Stimulated activated CD8-positive, alpha-beta memory T cell treated with anti-CD3 and anti-CD28 coated beads, Interleukin-4, amount 100 ng/mL, for 48 hours (primary cell): ENCODE measurements around the gene BMPR1A.

Experiments used
- DNase-seq: peaks from one replicate; pipeline ENCODE4 v3.0.0-alpha.2; 2020

BMPR1A gene

DNA sequence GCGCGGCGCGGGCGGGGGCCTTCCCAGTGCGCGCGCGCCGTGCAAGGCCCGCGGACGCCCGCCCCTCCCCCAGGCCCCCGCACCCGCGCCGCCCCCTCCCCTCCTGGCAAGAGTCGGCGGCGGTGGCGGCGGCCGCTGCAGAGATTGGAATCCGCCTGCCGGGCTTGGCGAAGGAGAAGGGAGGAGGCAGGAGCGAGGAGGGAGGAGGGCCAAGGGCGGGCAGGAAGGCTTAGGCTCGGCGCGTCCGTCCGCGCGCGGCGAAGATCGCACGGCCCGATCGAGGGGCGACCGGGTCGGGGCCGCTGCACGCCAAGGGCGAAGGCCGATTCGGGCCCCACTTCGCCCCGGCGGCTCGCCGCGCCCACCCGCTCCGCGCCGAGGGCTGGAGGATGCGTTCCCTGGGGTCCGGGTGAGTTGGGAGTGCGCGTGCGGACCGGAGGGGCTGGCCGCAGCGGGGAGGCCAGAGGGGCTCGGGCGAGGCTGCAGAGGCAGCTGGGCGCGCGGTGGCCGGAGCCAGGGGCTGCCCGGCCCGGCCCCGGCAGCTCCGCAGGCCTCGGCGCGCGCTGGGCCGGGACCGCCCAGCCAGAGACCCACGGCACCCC, at the start of gene BMPR1A:
Gene BMPR1A, plus strand, starts transcription at position 109 of the 602 bp plus-strand sequence. CDS start 119,400 bp downstream, outside the sequence.
- DNase-seq, result no peak

DNA sequence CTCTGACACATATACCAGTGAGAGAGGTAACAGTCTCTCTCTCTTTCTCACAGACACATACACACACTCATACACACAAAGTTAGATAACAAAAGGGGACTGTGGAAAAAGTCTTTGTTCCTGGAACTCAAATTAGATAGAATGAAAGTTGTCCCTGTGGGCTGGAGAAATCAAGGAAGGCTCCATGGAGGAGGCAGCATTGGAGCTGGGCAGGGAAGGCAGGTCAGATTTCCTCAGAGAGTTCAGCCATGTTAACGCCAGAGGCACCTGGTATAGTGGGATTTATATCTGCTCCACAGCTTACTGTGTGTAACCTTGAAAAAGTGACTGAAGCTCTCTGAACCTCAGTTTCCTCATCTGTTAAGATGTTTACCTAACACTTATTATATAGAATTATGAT, 49.4 kb upstream of the BMPR1A start:
- DNase-seq, result no peak

DNA sequence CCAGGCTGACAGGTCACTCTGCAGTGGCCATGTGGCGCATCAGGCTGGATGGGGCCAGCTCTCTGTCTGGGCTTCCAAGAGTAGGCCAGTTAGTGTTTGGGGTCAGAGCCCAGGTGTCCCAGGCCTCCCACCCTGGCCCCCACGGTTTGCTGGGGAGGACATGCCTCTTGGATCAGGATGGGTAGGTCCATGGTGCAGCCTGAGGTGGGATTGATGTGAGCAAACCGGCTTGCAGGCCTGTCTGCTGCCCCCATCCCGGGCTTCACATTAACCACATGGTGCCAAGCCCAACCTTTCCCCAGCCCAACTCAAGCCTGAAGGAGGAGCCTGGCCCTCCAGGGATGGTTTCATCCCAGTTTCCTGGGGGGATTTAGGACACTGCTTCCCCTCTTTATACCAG, 48.9 kb upstream of the BMPR1A start:
- no peak for DNase-seq

DNA sequence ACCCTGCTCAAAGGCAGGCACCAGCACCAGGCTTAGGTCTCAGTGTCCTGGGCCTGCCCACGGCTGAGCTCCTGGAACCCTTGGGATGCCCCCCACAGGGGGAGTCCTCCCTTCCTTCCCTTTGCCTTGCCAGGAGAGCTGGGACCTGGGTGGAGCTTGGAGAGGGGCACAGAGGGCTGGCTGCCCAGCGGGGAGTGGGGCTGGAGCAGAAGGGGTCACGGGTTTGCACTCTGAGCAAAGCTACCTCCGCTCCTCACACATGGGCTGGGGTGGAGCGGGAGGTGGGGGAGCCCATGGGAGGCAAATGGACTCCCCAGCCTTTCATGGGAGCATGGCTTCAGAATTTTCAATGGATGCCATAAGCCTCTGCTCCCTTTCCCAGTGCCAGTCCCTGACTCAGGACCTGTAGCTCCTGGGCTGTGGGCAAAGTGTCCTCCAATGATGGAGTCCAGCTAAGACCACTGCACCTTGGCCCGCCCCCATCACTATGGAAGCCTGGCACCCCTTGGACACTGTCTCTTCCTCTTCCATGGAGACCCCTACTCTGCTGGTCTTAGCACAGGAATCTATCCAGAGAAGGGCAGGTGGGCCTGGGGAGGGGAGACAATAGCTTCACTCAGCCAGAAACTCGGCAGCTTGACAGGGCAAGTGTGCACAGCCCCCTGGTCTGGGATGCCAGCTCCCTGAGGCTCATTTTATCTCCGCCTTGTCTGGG, 48.2 kb upstream of the BMPR1A start:
- no peak for DNase-seq

DNA sequence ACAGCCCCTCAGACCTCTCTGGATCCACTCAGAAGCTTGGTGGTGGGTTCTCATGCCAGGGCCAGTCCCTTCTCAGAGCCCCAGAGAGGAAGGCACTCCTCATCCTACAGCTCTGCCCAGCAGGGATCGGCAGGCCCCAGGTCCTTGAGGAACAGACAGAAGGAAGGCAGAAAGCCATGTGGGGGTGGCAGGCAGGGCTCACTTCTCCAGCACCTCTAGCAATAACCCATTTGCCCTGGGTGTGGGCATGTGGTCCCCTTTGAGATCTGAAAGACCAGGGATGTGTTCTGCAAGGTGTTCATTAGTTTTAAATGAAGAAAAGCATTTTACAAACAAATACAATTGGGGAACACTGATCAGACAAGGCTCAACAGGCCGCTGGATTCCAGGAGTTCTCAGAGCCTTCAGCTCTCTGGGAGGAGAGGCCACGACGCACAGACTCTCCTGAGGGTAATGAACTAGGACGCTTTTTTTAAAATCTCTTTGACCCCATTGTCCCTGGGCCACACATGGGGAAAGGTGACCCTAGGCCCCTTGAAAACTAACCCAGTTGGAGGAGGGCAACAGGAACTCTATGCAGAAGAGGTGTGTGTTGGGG, 47.5 kb upstream of the BMPR1A start:
- DNase-seq, result no peak

DNA sequence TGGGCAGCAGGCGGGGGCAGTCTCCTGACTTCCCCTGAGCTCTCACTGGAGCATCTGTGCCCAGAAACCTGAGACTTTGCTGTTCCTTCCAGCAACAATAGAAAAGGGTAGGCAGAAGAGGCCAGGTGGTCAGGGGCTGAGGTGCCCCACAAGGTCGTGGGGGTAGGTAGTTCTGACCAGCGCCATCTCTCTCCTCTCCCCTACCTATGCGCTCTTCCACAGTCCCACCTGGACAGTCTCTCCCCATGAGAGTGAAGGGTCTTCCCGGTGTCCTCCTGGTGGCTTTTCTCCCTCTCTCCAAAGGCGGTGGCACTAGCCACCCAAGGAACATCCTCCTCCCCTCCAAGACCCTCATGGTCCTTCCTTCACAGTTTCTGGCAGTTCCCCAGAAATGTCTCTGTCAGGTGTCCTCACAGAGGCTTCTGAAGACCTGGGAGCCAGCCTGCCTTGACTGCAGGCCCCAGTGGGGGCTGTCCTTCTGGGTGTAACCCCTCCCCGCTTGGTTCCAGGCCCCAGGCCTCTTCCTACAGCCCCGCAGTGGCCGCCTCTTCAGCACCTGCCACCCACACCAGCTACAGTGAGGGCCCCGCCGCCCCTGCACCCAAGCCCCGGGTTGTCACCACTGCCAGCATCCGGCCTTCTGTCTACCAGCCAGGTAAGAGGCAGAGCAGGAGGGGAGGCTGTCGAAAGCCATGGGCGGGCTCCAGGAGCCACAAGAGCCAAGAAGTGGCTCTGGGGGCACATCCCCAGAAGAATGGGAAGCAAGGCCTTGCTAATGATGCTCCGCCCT, 46.8 kb upstream of the BMPR1A start:
- DNase-seq, result no peak

DNA sequence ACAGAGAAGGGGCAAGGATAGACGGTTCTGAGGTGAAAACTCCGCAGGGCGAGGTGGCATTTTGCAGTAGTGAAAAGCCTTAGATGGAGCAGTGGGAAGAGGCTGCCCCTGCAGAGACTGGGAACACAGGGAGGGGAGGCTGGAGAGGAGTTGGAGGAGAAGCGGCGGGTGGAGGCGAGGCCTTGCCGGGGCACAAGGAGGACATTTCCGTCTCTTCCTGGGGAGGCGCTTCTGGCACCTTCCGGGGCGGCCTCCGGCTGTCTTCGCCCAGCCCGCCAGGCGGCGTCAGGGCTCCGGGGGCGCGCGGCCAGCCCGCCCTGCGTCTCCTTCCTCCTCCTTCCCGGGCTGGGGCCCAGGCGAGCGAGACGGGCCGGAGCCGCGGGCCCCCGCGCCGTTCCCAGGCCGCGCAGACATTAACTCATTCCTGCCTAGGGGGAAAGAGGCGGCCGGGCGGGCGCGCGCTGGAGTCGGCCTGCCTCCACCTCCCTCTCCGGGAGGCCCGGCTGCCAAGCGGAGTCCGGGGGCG, 45.4 kb upstream of the BMPR1A start:
- DNase-seq, result peak; percentile 86

DNA sequence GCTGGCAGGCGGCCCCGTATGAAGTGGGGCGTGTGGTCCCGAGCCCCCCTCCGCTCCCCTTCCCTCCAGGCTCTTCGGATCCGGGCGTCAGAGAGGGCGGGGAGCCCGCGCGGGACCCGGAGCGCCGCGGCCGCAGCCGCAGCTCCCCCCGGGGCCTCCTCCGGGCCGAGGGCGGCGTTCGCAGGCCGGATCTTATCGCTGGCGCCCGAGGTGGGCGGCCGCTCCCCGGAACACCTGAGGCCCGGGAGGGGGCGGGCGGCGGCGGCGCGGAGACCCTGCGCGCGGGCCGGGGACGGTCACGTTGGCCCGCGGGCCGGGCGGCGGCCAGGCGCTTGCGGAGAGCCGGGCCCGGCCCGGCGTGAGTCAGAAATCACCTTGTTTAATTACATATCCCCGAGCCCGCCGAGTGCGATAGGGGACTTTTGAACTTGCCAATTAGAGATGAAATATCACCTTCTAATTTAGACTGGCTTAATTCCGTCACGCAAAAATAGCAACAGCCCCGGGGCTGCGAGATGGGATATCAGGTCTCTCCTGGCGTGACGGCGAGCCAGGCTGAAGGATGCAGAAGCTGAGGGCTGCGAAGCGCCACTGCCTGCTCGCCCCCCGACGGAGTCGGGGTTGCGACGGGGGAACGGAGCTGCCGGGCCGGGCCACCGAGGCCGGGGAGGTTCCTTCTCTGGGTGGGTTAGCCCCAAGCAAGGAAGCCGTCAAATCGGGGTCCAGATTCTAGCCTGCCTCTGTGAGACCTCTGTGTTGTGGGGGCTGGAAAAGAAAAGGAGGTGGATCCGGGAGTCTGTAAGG, 44.7 kb upstream of the BMPR1A start:
- peak; percentile 62 for DNase-seq

DNA sequence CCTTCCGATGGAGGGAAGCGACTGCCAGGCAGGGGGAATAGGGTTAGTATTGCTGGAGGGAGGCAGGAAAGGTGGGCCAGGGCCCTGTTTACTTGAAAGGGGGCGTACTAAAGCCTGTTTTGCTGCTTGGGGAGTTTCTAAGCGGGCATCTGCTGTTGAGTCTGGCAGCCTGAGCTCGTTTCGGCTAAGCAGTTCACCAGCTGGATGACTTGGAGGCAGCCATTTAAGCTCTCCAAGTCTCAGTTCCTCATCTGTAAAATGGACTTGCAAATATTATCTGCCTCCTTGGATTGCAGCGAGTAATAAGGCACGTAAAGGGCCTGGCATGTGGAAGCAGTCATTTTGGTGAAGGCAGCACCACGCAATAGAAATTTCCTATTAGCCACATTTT, 44.1 kb upstream of the BMPR1A start:
- DNase-seq, result no peak

DNA sequence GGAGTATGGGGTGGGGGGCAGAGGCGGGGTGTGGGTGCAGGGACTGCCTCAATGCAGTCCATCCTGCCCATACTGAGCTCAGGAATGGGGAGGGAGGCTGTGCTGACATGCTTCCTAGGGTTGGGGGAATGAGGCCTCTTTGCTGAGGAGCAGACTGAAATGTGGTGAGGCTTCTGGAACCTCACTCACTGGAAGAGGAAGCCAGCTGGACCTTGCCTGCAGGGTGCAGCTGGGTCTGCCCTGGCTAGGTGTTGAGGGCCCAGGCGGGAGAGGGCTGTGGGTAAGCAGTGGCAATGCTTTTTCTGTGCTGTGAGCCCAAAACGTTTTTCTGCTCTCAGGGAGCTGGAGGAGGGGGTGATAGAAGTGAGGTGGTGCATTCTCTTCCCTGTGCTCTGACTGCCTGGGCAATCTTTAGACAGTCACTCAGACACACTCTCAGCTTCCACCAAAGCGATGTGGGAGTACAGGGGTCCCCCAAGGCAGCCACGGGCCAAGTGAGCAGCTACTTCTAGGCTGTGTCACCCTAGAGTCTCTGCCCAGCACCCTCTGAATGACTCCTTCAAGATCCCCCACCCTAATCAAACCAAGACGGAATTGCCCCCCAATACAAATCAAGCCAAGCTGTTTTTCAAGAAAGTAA, 41.1 kb upstream of the BMPR1A start:
- no peak for DNase-seq

DNA sequence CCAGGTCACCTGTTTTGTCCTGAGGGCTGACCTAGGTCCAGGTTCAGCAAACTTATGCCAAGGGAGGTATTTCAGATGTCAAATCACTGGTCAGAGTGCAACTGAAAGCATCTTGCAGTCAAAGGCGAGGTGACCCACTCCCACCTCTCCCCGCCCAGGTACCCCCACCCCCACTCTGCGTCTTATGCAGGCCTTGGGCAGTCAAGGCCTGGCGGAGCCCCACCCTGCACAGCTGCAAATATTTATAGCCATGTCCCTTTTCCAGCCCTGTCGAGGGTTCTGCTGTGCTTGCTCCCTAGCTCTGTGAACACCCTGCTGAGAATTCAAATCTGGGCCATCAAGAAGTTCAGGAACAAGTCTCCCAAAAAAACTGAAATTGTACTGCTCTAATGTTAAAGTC, 40.6 kb upstream of the BMPR1A start:
- no peak for DNase-seq

DNA sequence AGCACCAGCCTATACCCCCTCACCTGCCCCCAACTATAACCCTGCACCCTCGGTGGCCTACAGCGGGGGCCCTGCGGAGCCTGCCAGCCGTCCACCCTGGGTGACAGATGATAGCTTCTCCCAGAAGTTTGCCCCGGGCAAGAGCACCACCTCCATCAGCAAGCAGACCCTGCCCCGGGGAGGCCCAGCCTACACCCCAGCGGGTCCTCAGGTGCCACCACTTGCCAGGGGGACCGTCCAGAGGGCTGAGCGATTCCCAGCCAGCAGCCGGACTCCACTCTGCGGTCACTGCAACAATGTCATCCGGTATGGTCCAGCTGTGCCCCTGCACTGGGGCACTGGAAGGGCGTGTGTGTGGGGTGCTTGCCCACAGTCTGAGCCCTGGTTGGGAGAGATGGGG, 40.0 kb upstream of the BMPR1A start:
- no peak for DNase-seq

DNA sequence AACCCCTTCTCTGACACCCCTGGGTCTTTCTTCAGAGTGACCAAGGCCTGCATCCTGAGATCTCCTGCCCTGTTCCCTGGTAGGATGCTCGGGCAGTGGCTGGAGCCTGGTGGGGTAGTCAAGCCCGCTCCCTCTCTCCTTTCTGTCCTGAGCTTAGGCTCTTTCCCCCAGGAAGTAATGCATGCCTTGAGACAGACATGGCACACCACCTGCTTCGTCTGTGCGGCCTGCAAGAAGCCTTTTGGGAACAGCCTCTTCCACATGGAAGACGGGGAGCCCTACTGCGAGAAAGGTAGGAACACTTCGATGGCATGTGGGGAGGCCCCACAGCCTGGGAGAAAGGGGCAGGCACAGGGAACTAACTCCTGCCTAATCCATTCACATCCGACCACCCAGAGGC, 37.9 kb upstream of the BMPR1A start:
- no peak for DNase-seq

DNA sequence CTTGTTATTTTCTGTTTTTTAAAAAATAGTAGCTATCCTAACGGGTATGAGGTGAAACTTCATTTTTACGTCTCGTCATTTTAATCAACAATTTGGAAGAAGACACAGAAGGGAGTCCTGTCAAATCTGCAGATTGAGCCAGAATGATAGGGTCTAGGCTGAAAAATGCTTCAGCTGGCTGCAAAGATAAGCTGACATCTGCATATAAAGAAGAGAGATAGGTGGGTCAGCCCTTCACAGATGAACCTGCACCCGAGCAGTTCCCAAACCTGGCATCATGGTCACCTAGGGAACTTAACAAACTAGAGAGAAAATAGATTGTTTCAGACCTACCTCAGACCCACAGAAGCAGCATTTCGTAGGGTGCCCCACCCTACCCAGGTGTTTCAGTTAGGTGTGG, 35.2 kb upstream of the BMPR1A start:
- DNase-seq, result no peak

DNA sequence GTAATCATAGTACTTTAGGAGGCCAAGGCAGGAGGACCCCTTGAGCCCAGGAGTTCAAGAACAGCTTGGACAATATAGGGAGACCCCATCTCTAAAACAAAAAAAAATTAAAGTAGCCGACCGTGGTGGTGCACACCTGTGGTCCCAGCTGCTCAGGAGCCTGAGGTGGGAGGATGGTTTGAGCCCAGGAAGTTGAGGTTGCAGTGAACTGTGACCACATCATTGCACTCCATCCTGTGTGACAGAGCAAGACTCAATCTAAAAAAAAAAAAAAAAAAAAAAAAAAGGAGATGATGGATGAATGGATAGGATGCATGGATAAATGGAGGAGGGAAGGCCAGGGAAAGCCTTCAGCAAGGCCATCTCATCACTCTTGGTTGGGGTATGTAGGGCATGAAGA, 33.4 kb upstream of the BMPR1A start:
- DNase-seq, result no peak

DNA sequence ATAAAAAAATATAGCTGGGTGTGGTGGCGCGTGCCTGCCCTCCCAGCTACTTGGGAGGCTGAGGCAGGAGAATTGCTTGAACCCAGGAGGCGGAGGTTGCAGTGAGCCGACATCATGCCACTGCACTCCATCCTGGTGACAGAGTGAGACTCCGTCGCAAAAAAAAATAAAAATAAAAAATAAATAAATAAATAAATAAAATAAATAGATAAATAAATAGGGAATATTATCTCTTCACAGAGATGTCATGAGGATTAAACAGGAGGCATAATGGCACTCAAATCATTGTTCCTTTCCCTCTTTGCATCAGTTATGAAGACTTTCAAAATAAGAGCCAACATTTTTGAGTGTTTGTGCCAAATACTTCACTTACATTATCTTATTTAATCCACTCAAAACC, 32.0 kb upstream of the BMPR1A start:
- no peak for DNase-seq

DNA sequence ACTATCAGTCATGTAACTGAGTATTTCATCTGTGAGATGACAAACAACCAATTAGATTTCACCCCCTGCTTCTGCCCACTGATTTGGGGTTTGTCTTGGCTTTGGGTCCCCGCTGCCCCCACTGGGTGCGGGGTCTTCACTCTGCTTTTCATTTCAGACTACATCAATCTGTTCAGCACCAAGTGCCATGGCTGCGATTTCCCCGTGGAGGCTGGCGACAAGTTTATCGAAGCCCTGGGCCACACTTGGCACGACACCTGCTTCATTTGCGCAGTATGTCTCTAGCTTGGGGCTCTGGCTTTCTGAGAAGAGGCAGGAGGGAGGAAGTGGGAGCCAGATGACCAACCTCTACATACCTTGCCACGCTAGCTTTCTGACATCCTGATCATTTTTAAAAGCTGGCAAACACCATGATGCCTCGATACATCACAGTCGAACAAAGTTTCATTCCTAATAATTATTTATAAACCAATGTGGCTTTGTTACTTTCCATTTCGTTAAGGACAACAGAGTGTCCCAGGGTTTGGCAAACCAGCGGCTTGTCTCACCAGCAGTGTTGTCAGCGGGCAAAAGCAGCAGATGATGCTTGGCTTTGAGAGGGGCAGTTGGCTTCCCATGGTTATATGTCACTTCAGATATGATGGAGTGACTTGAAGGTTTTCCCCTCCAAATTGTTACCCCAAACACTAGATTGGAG, 30.3 kb upstream of the BMPR1A start:
- no peak for DNase-seq

DNA sequence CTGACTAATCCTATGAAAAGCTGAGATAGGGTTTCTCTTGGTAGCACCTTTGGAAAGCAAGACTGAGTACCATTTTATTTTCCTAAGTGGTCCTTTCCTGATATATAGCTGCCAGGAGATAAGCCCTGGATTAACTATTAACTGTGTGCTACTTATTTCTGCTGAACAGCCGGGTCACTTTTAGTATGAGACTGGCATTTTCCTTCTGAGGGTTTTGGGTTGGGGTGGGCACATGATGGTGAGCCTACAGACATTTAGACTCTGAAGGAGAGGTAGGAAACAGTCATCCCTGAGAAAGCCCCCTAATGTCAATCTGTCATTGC, 29.8 kb upstream of the BMPR1A start:
- DNase-seq, result no peak

DNA sequence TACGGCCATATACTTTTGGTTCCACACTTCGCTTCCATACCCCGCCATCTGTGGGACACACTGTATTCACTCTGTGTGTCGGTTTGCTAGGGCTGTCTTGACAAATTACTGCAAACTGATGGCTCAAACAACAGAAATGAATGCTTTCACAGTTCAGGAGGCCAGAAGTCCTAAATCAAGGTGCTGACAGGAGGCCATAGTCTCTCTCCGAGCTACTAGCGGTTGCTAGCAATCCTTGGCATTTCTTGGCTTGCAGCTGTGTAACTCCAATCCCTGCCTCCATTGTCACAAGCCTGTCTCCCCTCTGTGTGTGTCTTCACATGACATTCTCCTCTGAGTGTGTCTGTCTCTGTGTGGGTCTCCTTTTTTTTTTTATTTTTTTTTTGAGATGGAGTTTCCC, 28.9 kb upstream of the BMPR1A start:
- DNase-seq, result no peak

DNA sequence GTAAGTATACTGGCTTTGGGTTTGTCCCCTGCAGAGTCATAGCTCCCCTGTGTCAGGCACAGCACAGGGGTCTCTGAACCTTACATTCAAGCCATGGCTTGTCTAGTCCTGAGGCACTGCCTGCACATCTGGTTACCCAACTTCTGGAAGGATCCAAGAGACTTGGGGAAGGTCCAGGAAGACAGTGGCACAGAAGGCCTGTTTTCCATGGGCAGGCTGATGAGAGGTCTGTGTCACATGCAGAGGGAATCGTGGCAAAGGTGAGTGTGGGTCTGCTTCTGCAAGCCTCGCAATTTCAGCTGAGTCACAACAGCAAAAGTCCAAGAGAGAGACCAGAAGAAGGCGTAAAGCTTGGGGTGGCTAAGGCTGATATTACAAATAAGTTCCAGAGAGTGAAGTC, 28.4 kb upstream of the BMPR1A start:
- no peak for DNase-seq

DNA sequence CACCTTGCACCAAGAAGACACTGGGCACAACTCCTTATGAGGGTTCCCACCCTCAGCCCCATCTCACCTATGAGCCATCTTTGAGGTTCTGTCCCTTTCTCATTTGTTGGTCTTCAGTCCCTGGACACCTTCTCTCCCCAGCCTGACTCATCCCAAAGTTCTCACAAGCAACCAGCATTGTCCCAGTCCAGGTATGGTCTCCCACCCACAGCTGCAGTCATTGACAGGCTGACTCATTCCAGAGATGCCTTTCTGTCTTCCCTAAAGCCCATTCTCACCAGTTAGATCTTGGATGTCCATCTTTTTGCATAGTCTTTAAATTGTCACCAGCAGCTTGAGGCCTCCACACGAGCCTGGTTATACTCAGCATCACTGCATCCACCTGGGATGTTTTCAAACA, 26.7 kb upstream of the BMPR1A start:
- DNase-seq, result no peak

DNA sequence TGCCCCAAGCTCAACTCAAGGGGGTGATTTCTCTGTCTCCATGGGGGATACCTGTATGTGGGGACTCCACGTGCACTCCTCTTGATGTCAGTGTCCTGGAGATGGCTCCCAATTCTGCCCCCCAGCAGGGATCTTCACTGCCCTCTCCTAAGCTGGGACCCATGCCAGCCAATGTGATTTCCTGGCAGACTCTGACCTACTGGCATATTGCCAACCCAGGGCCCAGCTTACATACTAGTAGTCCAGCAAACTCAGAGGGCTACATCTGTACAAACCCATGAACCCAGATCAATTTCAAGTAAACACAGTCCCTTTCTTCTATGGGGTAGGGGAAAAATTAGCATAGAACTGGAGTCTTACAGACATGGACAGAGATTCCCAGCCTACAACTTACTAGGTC, 26.2 kb upstream of the BMPR1A start:
- DNase-seq, result no peak
